IPS-18a (cell line): Measurements from ENCODE around the gene SCGN.

Source experiments
- H3K27ac ChIP-seq: one replicate; pipeline ENCODE4 v1.5.1; 2013; ENCODE audit warnings: low read length
- H3K27me3 ChIP-seq: one replicate; pipeline ENCODE4 v1.6.1; 2013; ENCODE audit warnings: mild to moderate bottlenecking, low read length; ENCODE audit not compliant: control insufficient read depth, insufficient read depth
- H3K36me3 ChIP-seq: one replicate; pipeline ENCODE4 v1.6.1; 2013; ENCODE audit warnings: low read depth, low read length; ENCODE audit not compliant: control insufficient read depth
- H3K4me1 ChIP-seq: one replicate; pipeline ENCODE4 v1.6.1; 2013; ENCODE audit warnings: low read depth, low read length; ENCODE audit not compliant: control insufficient read depth
- H3K4me3 ChIP-seq: one replicate; pipeline ENCODE4 v1.5.1; 2013; ENCODE audit warnings: low read length
- H3K9ac ChIP-seq: one replicate; pipeline ENCODE4 v1.6.1; 2013; ENCODE audit warnings: mild to moderate bottlenecking, low read length, moderate library complexity
- H3K9me3 ChIP-seq: one replicate; pipeline ENCODE4 v1.6.1; 2013; ENCODE audit warnings: low read depth, low read length; ENCODE audit not compliant: control insufficient read depth

Gene SCGN

GRCh38 chr6:25691894-25692293 lies 39.9 kb downstream of the SCGN start:
- Histone ChIP-seq H3K4me3 (no peak overlapping the region), H3K9me3 (no peaks in the 10 kb centered on the region), H3K27me3 (no peaks in the 10 kb centered on the region), H3K4me1 (peaks cover 12% of the 10 kb centered on the region), H3K9ac (no peak overlapping the region), H3K27ac (no peak overlapping the region), H3K36me3 (no peaks in the 10 kb centered on the region)

GRCh38 chr6:25692472-25692871 lies 40.5 kb downstream of the SCGN start:
- Histone ChIP-seq H3K36me3 (no peaks in the 10 kb centered on the region), H3K27ac (no peak overlapping the region), H3K27me3 (no peaks in the 10 kb centered on the region), H3K9me3 (no peaks in the 10 kb centered on the region), H3K4me1 (peaks cover 12% of the 10 kb centered on the region), H3K9ac (no peak overlapping the region), H3K4me3 (peak overlapping the region; percentile 5)

- Histone ChIP-seq H3K9me3 (no peaks in the 10 kb centered on the region), H3K27ac (no peak overlapping the region)
Observed at GRCh38 chr6:25694366-25694765, 42.4 kb downstream of the SCGN start.

GRCh38 chr6:25695671-25696070 lies 43.7 kb downstream of the SCGN start:
- no peak overlapping the region for H3K4me3 ChIP-seq
- H3K36me3 ChIP-seq = no peaks in the 10 kb centered on the region
- no peaks in the 10 kb centered on the region for H3K9me3 ChIP-seq
- H3K9ac ChIP-seq = no peak overlapping the region
- no peaks in the 10 kb centered on the region for H3K27me3 ChIP-seq
- peaks cover 12% of the 10 kb centered on the region for H3K4me1 ChIP-seq
- no peak overlapping the region for H3K27ac ChIP-seq

More at GRCh38 chr6:25694366-25694765, 42.4 kb downstream of the SCGN start:
- Histone ChIP-seq H3K4me1 (peaks cover 12% of the 10 kb centered on the region), H3K9ac (no peak overlapping the region), H3K36me3 (no peaks in the 10 kb centered on the region), H3K4me3 (no peak overlapping the region), H3K27me3 (no peaks in the 10 kb centered on the region)

- Histone ChIP-seq H3K36me3 (no peaks in the 10 kb centered on the region), H3K9ac (no peak overlapping the region), H3K9me3 (no peaks in the 10 kb centered on the region), H3K4me1 (peaks cover under 1% of the 10 kb centered on the region), H3K27me3 (no peaks in the 10 kb centered on the region), H3K4me3 (no peak overlapping the region), H3K27ac (no peak overlapping the region)
Observed at GRCh38 chr6:25697537-25698340, 45.7 kb downstream of the SCGN start.

- Histone ChIP-seq H3K4me1 (no peaks in the 10 kb centered on the region), H3K27ac (no peak overlapping the region)
Observed at GRCh38 chr6:25698631-25699030, 46.6 kb downstream of the SCGN start.

GRCh38 chr6:25699649-25700048 lies 47.6 kb downstream of the SCGN start:
- H3K36me3 ChIP-seq = no peaks in the 10 kb centered on the region
- no peak overlapping the region for H3K9ac ChIP-seq
- no peak overlapping the region for H3K27ac ChIP-seq
- no peak overlapping the region for H3K4me3 ChIP-seq
- no peaks in the 10 kb centered on the region for H3K4me1 ChIP-seq
- H3K27me3 ChIP-seq = no peaks in the 10 kb centered on the region
- H3K9me3 ChIP-seq = no peaks in the 10 kb centered on the region

More at GRCh38 chr6:25698631-25699030, 46.6 kb downstream of the SCGN start:
- no peak overlapping the region for H3K9ac ChIP-seq
- H3K27me3 ChIP-seq = no peaks in the 10 kb centered on the region
- H3K36me3 ChIP-seq = no peaks in the 10 kb centered on the region
- H3K9me3 ChIP-seq = no peaks in the 10 kb centered on the region
- H3K4me3 ChIP-seq = no peak overlapping the region

- H3K27ac ChIP-seq = no peak overlapping the region
- H3K9me3 ChIP-seq = no peaks in the 10 kb centered on the region
- H3K36me3 ChIP-seq = no peaks in the 10 kb centered on the region
- H3K4me3 ChIP-seq = no peak overlapping the region
- no peaks in the 10 kb centered on the region for H3K27me3 ChIP-seq
- no peak overlapping the region for H3K9ac ChIP-seq
- H3K4me1 ChIP-seq = no peaks in the 10 kb centered on the region
Observed at GRCh38 chr6:25700761-25701160, 48.7 kb downstream of the SCGN start.

- no peak overlapping the region for H3K4me3 ChIP-seq
- no peak overlapping the region for H3K9ac ChIP-seq
Observed at GRCh38 chr6:25701807-25702206, 49.8 kb downstream of the SCGN start.

GRCh38 chr6:25703005-25703404 lies 51.0 kb downstream of the SCGN start:
- H3K27me3 ChIP-seq = no peaks in the 10 kb centered on the region
- H3K36me3 ChIP-seq = no peaks in the 10 kb centered on the region
- H3K9ac ChIP-seq = no peak overlapping the region
- no peaks in the 10 kb centered on the region for H3K4me1 ChIP-seq
- H3K9me3 ChIP-seq = no peaks in the 10 kb centered on the region
- H3K4me3 ChIP-seq = no peak overlapping the region
- H3K27ac ChIP-seq = no peak overlapping the region

More at GRCh38 chr6:25701807-25702206, 49.8 kb downstream of the SCGN start:
- Histone ChIP-seq H3K9me3 (no peaks in the 10 kb centered on the region), H3K36me3 (no peaks in the 10 kb centered on the region), H3K4me1 (no peaks in the 10 kb centered on the region), H3K27ac (no peak overlapping the region), H3K27me3 (no peaks in the 10 kb centered on the region)

- Histone ChIP-seq H3K36me3 (no peaks in the 10 kb centered on the region), H3K27me3 (no peaks in the 10 kb centered on the region), H3K27ac (no peak overlapping the region), H3K4me3 (no peak overlapping the region), H3K4me1 (no peaks in the 10 kb centered on the region), H3K9ac (no peak overlapping the region), H3K9me3 (no peaks in the 10 kb centered on the region)
Observed at GRCh38 chr6:25704001-25704400, 52.0 kb downstream of the SCGN start.
